SK-N-SH (cell line): ENCODE measurements around the gene MED29.

Experiments
- CTCF ChIP-seq: fragments of 200-600 bp; sonication (generic); IDR thresholded peaks from 2 replicates; pipeline ENCODE4 v1.6.1; 2017; ENCODE audit warnings: antibody characterized with exemption, mild to moderate bottlenecking, moderate library complexity
- FOXM1 ChIP-seq: IDR thresholded peaks from 2 replicates; pipeline ENCODE4 v1.4.0; 2012; ENCODE audit warnings: low read depth, mild to moderate bottlenecking

DNA sequence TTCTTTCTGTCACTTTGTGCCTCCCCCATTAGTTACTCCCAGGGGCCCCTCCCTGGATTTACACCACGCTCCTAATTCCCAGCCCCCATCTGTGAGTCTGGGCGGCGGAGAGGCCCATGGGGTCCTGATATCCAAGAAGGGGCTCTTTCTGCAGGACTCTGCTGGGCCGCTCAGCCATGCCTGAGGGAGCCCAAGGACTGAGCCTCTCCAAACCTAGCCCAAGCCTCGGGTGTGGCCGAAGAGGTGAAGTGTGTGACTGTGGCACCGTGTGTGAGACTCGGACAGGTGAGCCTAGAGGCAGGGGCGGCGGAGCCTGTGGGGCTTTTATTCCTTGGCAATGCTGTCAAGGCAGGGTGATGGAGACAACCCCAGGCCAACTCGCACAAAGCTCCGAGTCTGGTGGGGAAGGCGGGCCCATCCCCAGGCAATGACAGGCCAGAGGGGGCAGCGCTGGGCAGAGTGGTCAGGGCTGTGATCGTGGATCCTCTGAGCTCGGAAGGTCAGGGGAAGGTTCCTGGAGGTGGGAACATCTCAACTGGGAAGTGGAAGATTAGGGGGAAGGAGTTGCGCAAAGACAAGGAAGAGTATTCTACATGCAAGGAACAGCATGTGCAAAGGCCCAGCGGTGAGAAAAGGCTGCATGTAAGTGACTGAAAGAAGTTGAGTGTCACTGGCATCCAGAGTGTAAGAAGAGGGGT is 22.9 kb downstream of the MED29 start:
- TF ChIP-seq CTCF: peak; percentile 50
- no peak for TF ChIP-seq FOXM1
